A673 (cell line): Measurements from ENCODE around the gene SUSD4. TPM values are rescaled to one million over a fixed set of nuclear protein-coding genes. Genes with fewer than 3 reads are reported as not detected.
"Not testable (repeated sequence)": the region's sequence is repeated elsewhere in the genome, so short reads cannot be mapped to it uniquely, and the experiment has no call there.

Experiments used
- BruUV-seq: library from RNA; stranded (reverse); fragments of 400-500 nt; replicated peaks from 2 replicates; lab custom pipeline; 2021; lab: Mats Ljungman, UMichigan
- CTCF ChIA-PET: fragments of 300-600 bp; sonication (Branson Sonifier 250); formaldehyde crosslinking; loops from one replicate; lab custom pipeline; 2022; ENCODE audit warnings: antibody characterized with exemption; lab: Charles Lee
- POLR2A ChIA-PET: fragments of 300-600 bp; sonication (Branson Sonifier 250); formaldehyde crosslinking; loops from one replicate; lab custom pipeline; 2022; ENCODE audit warnings: antibody characterized with exemption; ENCODE audit not compliant: low non-redundant PET; lab: Charles Lee
- DNase-seq: peaks from one replicate; pipeline ENCODE4 v3.0.0-alpha.2; 2015; ENCODE audit warnings: low spot score
- H3K27ac ChIP-seq: fragments of 200-600 bp; sonication (generic); 2 replicates; pipeline ENCODE4 v1.5.1; 2016; ENCODE audit warnings: mixed run types, low read depth, mild to moderate bottlenecking, mixed read lengths, antibody characterized with exemption, low read length; ENCODE audit not compliant: poor library complexity, severe bottlenecking
- H3K27me3 ChIP-seq: fragments of 200-600 bp; sonication (generic); replicated peaks from 2 replicates; pipeline ENCODE4 v1.6.1; 2017; ENCODE audit warnings: mixed run types, low read depth, mild to moderate bottlenecking, mixed read lengths, antibody characterized with exemption, low read length; ENCODE audit not compliant: insufficient read depth, poor library complexity
- H3K36me3 ChIP-seq: fragments of 200-600 bp; sonication (generic); 2 replicates; pipeline ENCODE4 v1.6.1; 2016; ENCODE audit warnings: mixed run types, mild to moderate bottlenecking, mixed read lengths, antibody characterized with exemption, low read length; ENCODE audit not compliant: insufficient read depth, poor library complexity, severe bottlenecking
- H3K4me1 ChIP-seq: fragments of 200-600 bp; sonication (generic); 2 replicates; pipeline ENCODE4 v1.6.1; 2017; ENCODE audit warnings: mixed run types, mild to moderate bottlenecking, mixed read lengths, antibody characterized with exemption, low read length; ENCODE audit not compliant: insufficient read depth, poor library complexity, severe bottlenecking
- H3K4me3 ChIP-seq: fragments of 200-600 bp; sonication (generic); 2 replicates; pipeline ENCODE4 v1.5.1; 2016; ENCODE audit warnings: low read depth, mixed run types, mild to moderate bottlenecking, mixed read lengths, low read length; ENCODE audit not compliant: poor library complexity, severe bottlenecking
- H3K9me3 ChIP-seq: fragments of 200-600 bp; sonication (generic); 2 replicates; pipeline ENCODE4 v1.6.1; 2016; ENCODE audit warnings: mixed run types, low read depth, mild to moderate bottlenecking, mixed read lengths, antibody characterized with exemption, low read length; ENCODE audit not compliant: poor library complexity, severe bottlenecking
- CTCF ChIP-seq: fragments of 300-800, 200-600 bp; sonication (generic); conservative IDR thresholded peaks from 2 replicates; pipeline ENCODE4 v1.5.1; 2017; ENCODE audit warnings: low read depth, mild to moderate bottlenecking, antibody characterized with exemption, low read length, moderate library complexity, mixed read lengths
- EZH2 ChIP-seq: fragments of 200-600 bp; sonication (generic); IDR thresholded peaks from 2 replicates; pipeline ENCODE4 v1.6.1; 2017; ENCODE audit warnings: borderline replicate concordance, low read depth, mild to moderate bottlenecking, mixed read lengths, antibody characterized with exemption, low read length; ENCODE audit not compliant: poor library complexity, severe bottlenecking
- intact Hi-C: fragments of 100-400 bp; cut with micrococcal nuclease; formaldehyde crosslinking; loops from one replicate; pipeline ENCODE4 v1.10.0; 2022; ENCODE audit not compliant: unreplicated experiment
- total RNA-seq: library from RNA; stranded (reverse); gene quantifications from 2 replicates; pipeline ENCODE4 v1.2.3, GENCODE V29; 2021

The SUSD4 gene
- total RNA-seq, 1 experiment from 2014 or later: not detected

GRCh38 chr1:223403184-223403815 is 39.3 kb upstream of the SUSD4 start:
- CTCF ChIA-PET: no interaction called here

GRCh38 chr1:223402790-223403142 is 38.8 kb upstream of the SUSD4 start:
- intact Hi-C loops: no loop called here

More at GRCh38 chr1:223403184-223403815, 39.3 kb upstream of the SUSD4 start:
- no peak overlapping the region for H3K4me3 ChIP-seq
- no peaks in the 10 kb centered on the region for H3K9me3 ChIP-seq
- intact Hi-C loops: no loop called here
- DNase-seq: peak; percentile 8
- BruUV-seq: no TSS peak
- H3K4me1 ChIP-seq: no peaks in the 10 kb centered on the region
- H3K36me3 ChIP-seq: no peaks in the 10 kb centered on the region
- POLR2A ChIA-PET: no interaction called here
- no peak overlapping the region for H3K27ac ChIP-seq
- TF ChIP-seq EZH2 (no peak), CTCF (no peak)
- H3K27me3 ChIP-seq: peaks cover 15% of the 10 kb centered on the region

GRCh38 chr1:223401873-223402789 is 38.2 kb upstream of the SUSD4 start:
- peak; percentile 7 for DNase-seq
- intact Hi-C loops: no loop called here
- no peak for TF ChIP-seq EZH2
- no peak for TF ChIP-seq CTCF
- Histone ChIP-seq H3K4me3 (no peak overlapping the region), H3K27ac (no peak overlapping the region), H3K36me3 (no peaks in the 10 kb centered on the region), H3K4me1 (no peaks in the 10 kb centered on the region), H3K27me3 (peaks cover 7% of the 10 kb centered on the region), H3K9me3 (no peaks in the 10 kb centered on the region)
- ChIA-PET CTCF (no interaction called here), POLR2A (no interaction called here)
- BruUV-seq: no TSS peak

More at GRCh38 chr1:223402790-223403142, 38.8 kb upstream of the SUSD4 start:
- no TSS peak for BruUV-seq
- H3K9me3 ChIP-seq: no peaks in the 10 kb centered on the region
- H3K27ac ChIP-seq: no peak overlapping the region
- ChIA-PET POLR2A (no interaction called here), CTCF (no interaction called here)
- no peaks in the 10 kb centered on the region for H3K4me1 ChIP-seq
- peaks cover 13% of the 10 kb centered on the region for H3K27me3 ChIP-seq
- H3K36me3 ChIP-seq: no peaks in the 10 kb centered on the region
- DNase-seq: no peak
- H3K4me3 ChIP-seq: no peak overlapping the region
- TF ChIP-seq CTCF: no peak

GRCh38 chr1:223399393-223399792 is 35.4 kb upstream of the SUSD4 start:
- CTCF ChIA-PET, H3K27ac ChIP-seq, H3K4me3 ChIP-seq, BruUV-seq, intact Hi-C loops, DNase-seq, H3K36me3 ChIP-seq, H3K27me3 ChIP-seq, H3K4me1 ChIP-seq, H3K9me3 ChIP-seq, POLR2A ChIA-PET: not testable (repeated sequence)
